ENCODE data around the gene CDC25C.

DNA sequence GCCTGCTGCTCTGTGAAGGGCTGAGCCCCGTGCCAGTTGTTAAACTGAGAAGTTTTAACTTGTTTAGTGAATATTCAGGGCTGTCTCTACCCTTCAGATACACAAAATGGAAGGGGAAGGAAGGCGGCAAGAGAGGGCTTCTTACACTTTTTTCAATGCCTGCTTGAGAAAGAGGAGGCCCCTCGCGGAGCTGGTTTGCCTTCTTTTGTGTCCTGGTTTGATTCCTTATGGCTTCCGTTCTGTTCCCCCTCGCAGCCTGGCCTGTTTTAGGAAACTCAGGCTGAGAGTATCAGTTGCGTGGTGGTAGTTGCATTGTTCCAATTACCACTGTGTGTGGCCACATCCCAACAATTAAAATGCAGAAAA, 7.5 kb upstream of the CDC25C start:
- TF ChIP-seq, protein P1, sequence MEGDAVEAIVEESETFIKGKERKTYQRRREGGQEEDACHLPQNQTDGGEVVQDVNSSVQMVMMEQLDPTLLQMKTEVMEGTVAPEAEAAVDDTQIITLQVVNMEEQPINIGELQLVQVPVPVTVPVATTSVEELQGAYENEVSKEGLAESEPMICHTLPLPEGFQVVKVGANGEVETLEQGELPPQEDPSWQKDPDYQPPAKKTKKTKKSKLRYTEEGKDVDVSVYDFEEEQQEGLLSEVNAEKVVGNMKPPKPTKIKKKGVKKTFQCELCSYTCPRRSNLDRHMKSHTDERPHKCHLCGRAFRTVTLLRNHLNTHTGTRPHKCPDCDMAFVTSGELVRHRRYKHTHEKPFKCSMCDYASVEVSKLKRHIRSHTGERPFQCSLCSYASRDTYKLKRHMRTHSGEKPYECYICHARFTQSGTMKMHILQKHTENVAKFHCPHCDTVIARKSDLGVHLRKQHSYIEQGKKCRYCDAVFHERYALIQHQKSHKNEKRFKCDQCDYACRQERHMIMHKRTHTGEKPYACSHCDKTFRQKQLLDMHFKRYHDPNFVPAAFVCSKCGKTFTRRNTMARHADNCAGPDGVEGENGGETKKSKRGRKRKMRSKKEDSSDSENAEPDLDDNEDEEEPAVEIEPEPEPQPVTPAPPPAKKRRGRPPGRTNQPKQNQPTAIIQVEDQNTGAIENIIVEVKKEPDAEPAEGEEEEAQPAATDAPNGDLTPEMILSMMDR (IDR thresholded peaks at IDR 0.05) = no peak
- TF ChIP-seq POLR2AphosphoS5 (IDR thresholded peaks at IDR 0.05) (no peak), POLR2A (IDR thresholded peaks at IDR 0.05; ENCODE audit: low read depth) (no peak)
